Adipocyte (in vitro differentiated cells): ENCODE results near the gene N4BP2L1.

Experiments used
- DNase-seq: peaks from one replicate; pipeline ENCODE4 v3.0.0-alpha.2; 2015; ENCODE audit warnings: low read depth
- H3K27me3 ChIP-seq: replicated peaks from 2 replicates; pipeline ENCODE4 v1.7.0; 2013; ENCODE audit warnings: mild to moderate bottlenecking, low read length, moderate library complexity; ENCODE audit not compliant: control insufficient read depth, insufficient read depth
- H3K36me3 ChIP-seq: 2 replicates; pipeline ENCODE4 v1.7.0; 2013; ENCODE audit warnings: low read length, mild to moderate bottlenecking, moderate library complexity; ENCODE audit not compliant: control insufficient read depth, insufficient read depth, severe bottlenecking
- H3K4me1 ChIP-seq: 2 replicates; pipeline ENCODE4 v1.7.0; 2013; ENCODE audit warnings: mild to moderate bottlenecking, low read length, moderate library complexity; ENCODE audit not compliant: control insufficient read depth, insufficient read depth
- H3K4me3 ChIP-seq: 2 replicates; pipeline ENCODE4 v1.7.0; 2013; ENCODE audit warnings: mild to moderate bottlenecking, low read length, moderate library complexity
- H3K9ac ChIP-seq: 2 replicates; pipeline ENCODE4 v1.7.0; 2013; ENCODE audit warnings: mild to moderate bottlenecking, low read length, moderate library complexity
- H3K9me3 ChIP-seq: 2 replicates; pipeline ENCODE4 v1.7.0; 2013; ENCODE audit warnings: mild to moderate bottlenecking, low read length, moderate library complexity; ENCODE audit not compliant: control insufficient read depth

Gene N4BP2L1

DNA sequence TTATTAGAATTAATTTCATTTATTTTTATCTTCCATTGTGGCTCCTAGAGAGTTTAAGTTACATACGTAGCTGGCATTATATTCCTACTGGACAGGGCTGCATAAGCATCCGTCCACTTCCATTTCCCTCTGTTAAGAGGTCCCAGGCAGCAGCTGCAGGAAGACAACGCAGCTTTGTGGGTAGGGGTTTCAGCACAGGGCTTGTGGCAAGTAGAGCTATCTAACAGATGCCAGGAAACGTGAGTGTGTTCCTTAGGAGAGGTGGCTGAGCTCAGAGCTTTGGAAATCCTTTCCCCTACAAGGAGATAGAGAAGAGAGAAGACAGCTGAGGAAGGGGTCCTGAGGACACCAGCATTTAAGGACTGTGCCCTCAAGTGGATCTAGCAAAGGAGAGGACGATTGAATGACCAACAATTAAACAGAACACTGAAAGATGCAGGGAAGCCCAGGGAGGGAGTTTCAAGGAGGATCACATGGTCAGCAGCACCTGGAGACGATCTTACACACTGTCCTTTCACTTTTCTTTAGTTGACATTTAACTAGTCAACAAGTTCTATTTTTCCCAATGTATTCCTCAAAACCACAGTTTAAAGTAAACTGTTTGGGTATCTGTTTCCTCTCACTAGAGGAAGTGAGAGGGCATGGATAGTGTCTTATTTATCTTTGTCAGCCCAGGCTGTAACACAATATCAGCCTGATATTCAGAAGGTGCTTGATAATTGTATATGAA lies 2.3 kb upstream of the N4BP2L1 start:
- Histone ChIP-seq H3K4me1 (peaks cover 18% of the 10 kb centered on the region), H3K36me3 (peaks cover 46% of the 10 kb centered on the region), H3K27me3 (no peaks in the 10 kb centered on the region), H3K4me3 (no peak overlapping the region), H3K9me3 (no peaks in the 10 kb centered on the region), H3K9ac (no peak overlapping the region)
- DNase-seq = no peak

DNA sequence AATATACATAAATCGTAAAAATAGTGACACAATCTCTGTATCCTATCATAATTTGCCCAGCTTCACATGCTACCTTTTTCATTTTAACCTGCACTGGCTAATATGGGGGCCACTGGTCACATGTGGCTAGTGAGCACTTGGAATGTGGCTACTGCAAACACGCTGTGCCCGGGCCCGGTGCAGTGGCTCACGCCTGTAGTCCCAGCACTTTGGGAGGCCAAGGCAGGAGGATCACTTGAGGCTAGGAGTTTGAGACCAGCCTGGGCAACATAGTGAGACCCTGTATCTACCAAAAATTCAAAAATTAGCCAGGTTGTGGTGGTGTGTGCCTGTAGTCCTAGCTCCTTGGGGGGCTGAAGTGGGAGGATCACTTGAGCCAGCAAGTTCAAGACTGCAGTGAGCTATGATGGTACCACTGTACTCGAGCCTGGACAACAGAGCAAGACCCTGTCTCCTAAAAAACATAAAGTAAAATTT lies 1.5 kb upstream of the N4BP2L1 start:
- Histone ChIP-seq H3K27me3 (no peaks in the 10 kb centered on the region), H3K36me3 (peaks cover 40% of the 10 kb centered on the region), H3K4me3 (no peak overlapping the region), H3K4me1 (peaks cover 18% of the 10 kb centered on the region), H3K9ac (no peak overlapping the region), H3K9me3 (no peaks in the 10 kb centered on the region)
- no peak for DNase-seq

DNA sequence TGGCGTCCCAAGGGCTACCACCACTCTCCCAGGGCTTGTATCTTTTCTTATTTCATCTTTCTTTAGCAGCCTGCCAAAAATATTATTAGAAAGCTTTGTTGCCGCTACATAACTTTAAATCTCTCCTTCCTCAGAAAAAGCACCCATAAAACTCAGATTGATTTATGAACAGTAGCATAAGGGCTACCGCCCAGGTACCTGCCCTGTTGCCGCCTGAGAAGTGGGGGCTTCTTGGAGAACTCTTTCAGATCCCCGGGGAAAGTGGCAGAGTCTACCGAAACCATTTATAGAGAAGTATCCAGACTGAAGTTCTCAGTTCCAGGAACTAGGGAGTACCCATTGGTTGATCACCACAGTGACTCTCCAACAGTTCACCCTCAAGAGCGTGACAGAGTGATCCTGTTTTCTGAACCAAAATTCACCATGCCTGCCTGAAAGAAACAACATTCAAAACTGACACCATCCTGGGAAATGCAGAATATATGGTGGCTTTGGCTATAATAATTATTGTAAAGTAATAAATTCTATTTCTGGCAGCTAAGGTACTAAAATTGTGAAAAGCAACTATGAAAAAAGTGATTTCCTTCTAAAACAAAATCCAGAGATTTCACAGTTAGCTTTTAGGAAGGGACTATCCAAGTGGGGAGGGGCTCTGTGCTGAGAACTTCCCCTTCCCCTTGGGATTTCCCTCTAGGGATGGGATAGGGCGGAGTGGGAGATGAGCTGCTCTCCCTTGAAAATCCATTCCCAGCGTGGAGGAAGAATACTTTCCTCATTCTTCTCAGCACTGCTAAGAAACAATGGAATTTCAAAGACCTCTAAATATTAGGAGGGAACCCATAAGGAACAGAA lies 877 bp upstream of the N4BP2L1 start:
- Histone ChIP-seq H3K36me3 (peaks cover 41% of the 10 kb centered on the region), H3K9ac (peak overlapping the region; percentile 79), H3K4me1 (peaks cover 18% of the 10 kb centered on the region), H3K4me3 (peak overlapping the region; percentile 81), H3K27me3 (no peaks in the 10 kb centered on the region), H3K9me3 (no peaks in the 10 kb centered on the region)
- DNase-seq = no peak

DNA sequence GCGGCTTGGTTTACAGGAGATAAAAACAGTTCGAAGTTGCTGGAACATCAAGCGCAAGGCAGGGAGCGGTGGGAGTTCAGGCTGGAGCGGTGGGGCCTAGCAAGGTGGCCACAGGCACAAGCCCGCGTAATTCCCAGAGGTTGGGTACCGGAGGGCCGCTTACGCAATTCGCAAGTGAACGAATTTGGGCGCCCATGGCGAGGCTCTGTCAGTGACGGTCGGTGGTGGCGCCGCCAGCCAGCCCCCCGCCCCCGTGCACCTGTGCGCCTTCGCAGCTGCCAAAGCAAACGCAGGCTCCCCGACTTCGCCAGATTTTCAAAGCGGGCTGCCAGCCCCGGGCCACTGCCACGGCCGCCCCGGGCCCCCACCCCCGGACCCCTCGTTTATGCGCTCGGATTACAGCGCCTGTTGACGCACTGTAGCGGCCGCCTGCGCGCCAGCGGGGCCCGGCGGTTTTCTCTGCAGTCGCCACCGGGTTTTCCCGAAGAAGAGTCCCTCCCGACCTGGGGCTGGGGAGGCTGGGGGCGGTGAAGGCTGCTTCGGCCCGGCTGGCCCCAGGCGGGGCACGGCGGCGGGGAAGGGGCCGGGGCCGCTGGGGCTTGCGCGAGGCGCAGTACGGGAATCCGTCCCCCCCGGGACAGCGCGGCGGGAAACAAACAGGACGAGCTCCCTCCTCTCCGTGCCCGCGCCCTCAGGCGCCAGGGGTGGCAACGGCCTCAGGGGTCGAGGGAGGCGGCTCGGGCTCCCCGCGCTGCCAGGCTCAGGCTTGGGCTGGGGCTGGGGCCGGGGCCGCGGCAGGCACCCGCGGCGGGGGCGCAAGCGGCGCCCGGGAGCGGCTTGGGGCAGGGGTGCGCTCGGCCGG lies 709 bp downstream of the N4BP2L1 start:
- Histone ChIP-seq H3K27me3 (no peaks in the 10 kb centered on the region), H3K36me3 (peaks cover 36% of the 10 kb centered on the region), H3K9me3 (no peaks in the 10 kb centered on the region), H3K9ac (peak overlapping the region; percentile 79), H3K4me1 (peaks cover 18% of the 10 kb centered on the region), H3K4me3 (peak overlapping the region; percentile 81)
- DNase-seq = peak; percentile 62

DNA sequence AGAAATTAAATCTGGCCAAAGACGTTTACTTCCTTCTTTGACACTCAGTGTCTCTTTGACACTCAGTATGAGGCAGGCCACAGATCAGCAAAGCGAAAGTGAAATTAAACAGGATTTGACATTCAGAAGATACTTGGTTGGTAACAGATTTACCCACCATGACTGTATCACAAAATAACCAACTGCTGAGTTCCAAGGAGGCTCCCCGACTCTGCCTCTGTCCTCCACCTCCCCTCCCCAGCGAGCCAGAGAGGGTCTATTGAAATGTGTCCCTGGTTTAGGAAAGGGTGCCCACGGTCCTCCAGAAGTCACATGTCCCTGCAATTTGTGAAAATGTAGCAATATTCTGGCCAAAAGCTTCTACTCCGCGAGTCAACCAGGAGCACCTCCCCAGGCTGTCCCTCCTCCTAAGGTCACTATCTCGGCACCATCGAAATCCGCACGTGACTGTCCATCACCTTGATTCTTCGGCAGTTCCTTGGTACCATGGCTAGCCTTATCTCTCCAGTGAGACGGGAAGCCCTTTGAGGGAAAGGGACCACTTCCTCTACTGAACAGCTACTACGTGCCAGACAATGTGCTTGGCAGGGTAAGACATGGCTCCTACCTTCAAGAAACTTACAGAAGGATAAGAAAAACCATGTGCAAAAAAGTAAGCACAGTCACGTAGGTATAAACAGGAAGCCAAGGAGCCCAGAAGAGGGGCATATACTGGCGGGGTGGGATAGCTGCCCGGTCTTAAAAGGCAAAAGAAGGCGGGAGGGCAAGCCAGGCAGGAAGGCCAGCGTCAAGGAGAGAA lies 1.5 kb downstream of the N4BP2L1 start:
- no peak for DNase-seq
- peak overlapping the region; percentile 81 for H3K4me3 ChIP-seq
- peaks cover 29% of the 10 kb centered on the region for H3K36me3 ChIP-seq
- H3K4me1 ChIP-seq = peaks cover 18% of the 10 kb centered on the region
- H3K27me3 ChIP-seq = no peaks in the 10 kb centered on the region
- peak overlapping the region; percentile 79 for H3K9ac ChIP-seq
- no peaks in the 10 kb centered on the region for H3K9me3 ChIP-seq

DNA sequence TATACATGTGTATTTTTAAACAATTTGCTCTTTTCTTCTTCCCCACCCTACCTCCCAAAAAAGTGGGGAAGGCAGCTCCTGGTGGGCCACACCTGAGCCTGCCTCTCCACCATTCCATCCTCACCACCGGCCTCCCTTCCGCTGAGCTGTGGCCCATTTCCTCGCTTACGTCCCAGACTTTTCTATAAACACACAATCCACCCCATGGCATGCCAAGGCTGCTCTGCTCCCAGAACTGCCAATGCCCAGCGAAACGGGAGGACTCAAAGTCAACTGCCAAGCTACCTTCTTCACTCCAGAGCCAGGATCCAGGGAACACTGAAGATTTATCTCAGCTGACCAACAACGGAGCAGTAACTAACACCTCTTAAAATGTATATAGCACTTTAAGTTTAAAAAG lies 2.8 kb downstream of the N4BP2L1 start:
- DNase-seq = no peak
- Histone ChIP-seq H3K9me3 (no peaks in the 10 kb centered on the region), H3K4me3 (no peak overlapping the region)

DNA sequence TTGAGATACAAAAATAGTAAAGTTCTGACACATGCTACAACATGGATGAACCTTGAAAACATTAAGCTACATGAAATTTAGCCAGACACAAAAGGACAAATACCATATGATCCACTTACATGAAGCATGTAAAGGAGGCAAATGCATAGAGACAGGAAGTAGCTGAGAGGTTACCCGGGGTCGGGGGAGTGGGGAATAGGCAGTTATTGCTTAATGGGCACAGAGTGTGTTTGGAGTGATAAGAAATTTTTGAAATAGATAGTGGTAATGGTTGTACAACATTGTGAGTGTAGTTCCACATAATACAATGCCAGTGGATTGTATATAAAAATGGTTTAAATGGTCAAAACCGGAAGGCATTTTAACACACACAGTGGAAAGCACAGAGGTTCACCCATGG lies 4.3 kb downstream of the N4BP2L1 start:
- H3K9ac ChIP-seq = no peak overlapping the region
- DNase-seq = no peak
- no peaks in the 10 kb centered on the region for H3K27me3 ChIP-seq
- H3K36me3 ChIP-seq = peaks cover 11% of the 10 kb centered on the region
- H3K4me3 ChIP-seq = no peak overlapping the region
- H3K4me1 ChIP-seq = peaks cover 17% of the 10 kb centered on the region
- no peaks in the 10 kb centered on the region for H3K9me3 ChIP-seq

More for the DNA sequence above, 2.8 kb downstream of the N4BP2L1 start:
- Histone ChIP-seq H3K36me3 (peaks cover 20% of the 10 kb centered on the region), H3K27me3 (no peaks in the 10 kb centered on the region), H3K9ac (no peak overlapping the region), H3K4me1 (peaks cover 18% of the 10 kb centered on the region)

DNA sequence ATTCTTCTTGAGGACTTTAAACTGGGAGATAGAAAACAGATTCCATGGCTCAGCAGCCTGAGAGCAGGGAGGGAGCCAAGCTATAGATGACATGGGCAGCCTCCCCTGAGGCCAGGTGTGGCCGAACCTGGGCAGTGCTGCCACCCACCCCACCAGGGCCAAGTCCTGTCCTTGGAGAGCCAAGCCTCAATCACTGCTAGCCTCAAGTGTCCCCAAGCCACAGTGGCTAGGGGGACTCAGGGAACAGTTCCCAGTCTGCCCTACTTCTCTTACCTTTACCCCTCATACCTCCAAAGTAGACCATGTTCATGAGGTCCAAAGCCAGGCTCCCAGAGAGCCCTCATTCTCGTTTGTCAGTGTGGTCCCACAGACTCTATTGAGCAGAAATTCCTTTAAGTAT lies 8.1 kb downstream of the N4BP2L1 start:
- H3K9me3 ChIP-seq = no peaks in the 10 kb centered on the region
- no peaks in the 10 kb centered on the region for H3K27me3 ChIP-seq
- H3K36me3 ChIP-seq = peaks cover 8% of the 10 kb centered on the region
- H3K9ac ChIP-seq = no peak overlapping the region
- H3K4me3 ChIP-seq = no peak overlapping the region
- no peak for DNase-seq
- no peaks in the 10 kb centered on the region for H3K4me1 ChIP-seq

DNA sequence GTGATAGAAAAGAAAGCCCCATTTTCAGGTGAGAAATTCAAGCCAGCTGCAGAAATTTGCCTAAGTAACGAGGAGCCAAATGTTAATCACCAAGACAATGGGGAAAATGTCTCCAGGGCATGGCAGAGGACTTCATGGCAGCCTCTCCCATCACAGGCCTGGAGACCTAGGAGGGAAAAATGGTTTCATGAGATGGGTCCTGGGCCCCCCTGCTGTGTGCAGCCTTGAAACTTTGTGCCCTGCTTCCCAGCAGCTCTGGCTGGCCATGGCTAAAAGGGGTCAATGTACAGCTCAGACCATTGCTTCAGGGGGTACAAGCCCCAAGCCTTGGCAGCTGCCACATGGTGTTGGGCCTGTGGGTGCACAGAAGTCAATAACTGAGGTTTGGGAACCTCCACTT lies 9.9 kb downstream of the N4BP2L1 start:
- Histone ChIP-seq H3K9ac (no peak overlapping the region), H3K36me3 (no peaks in the 10 kb centered on the region), H3K4me1 (no peaks in the 10 kb centered on the region), H3K27me3 (no peaks in the 10 kb centered on the region), H3K9me3 (no peaks in the 10 kb centered on the region), H3K4me3 (no peak overlapping the region)
- DNase-seq = no peak

DNA sequence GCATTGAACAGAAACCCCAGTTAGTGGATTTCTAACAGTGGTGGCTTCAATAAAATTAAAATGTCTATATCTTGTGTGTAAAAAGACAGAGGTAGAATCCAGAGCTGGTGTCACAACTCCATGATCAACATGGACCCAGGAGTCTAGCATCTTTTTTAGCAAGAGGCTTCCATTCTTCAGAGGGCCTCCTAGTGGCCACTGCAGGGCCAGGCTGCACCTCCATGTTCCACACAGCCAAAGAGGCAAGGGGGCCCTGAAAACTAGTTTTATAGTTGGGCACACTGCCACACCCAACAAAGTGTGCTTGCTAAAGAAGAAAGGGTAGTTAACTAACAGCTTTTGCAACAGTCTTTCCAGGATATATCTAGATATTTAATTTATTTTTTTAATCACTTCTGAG lies 12.9 kb downstream of the N4BP2L1 start:
- Histone ChIP-seq H3K9ac (no peak overlapping the region), H3K36me3 (no peaks in the 10 kb centered on the region), H3K4me3 (no peak overlapping the region), H3K27me3 (no peaks in the 10 kb centered on the region), H3K9me3 (no peaks in the 10 kb centered on the region), H3K4me1 (peaks cover 5% of the 10 kb centered on the region)
- DNase-seq = peak; percentile 12
